NCI-H748 treated with DMSO at 0.1 percent for 48 hours (cell line): ENCODE measurements around the gene FST.

Experiments used
- DNase-seq: peaks from one replicate; lab custom pipeline; 2025; lab: John Stamatoyannopoulos, UW

Gene FST

DNA sequence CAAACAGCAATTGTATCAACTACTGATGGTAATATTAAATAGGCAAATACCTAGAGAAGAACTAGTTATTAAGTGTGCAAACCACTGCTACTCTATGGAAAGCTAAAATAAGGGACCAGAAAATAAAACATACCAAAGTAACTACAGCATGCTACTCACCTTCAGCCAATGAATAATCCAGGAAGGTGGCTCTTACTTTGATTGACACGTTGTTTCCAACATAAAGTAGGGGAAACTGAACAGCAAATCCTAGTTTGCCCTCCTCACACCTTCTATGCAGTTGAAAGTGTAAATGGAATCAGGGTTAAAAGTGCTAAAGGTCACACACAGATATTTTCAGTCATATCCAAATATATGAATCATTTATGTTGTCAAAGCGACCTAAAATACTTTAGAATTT is 5.1 kb upstream of the FST start:
- no peak for DNase-seq

DNA sequence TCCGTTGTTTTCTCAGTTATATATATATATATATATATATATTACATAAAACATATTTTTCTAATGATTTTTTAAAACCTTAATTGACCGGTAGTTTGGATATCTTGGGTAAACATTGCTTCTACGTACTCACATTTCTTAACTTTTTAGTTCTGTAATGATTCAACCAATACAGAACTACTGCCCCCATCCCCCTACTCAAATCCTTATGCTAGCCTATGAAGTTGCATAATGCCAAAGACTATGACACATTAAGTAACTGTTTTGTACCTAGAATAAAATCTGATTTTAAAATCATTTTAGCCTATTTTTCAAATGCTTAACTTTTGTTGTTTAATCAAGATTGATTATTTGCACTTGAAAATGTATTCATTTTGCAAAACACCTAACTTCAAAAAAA is 4.4 kb upstream of the FST start:
- DNase-seq, result no peak

DNA sequence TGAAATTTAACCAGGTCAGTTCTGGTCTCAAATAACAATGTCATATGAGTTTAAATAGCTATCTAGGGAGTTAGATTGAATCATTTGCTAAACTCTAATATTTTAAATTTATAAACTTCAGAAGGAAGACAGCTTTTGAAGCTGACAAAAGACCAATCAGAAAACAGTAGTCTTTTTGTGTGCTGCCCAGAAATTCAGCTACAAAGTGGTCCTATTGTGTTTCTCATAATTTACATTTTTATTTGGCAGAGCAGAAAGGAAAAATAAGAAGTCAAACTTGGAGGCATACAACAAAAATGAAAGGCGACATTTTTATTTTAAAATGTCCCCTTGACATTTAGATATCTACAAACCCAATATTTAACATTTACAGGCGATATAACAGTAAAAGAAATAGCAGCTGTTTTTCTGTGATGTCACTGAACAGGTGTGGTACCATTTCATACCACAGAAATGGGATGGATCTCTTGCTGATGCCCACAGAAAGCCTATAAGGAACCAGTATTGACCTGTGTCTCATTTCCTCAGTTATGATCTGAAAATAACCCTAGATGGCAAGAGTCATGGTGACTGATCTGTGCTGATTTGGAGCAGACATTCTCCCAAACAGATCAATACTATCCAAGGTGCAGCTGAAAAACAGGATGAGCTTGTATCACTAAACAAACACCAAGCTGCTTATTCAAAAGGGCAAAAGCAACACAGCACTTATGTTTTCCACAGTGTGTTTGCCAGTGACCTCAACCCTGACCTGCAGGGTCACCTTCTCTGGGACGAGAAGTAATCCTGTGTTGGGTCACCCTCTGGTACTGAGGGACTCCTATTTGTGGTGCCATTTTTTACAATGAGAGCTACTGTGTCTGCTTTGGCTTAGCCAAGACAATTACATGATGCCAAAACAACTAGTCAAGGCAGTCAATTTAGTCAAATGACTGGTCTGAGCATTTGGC is 3.6 kb upstream of the FST start:
- DNase-seq, result no peak

DNA sequence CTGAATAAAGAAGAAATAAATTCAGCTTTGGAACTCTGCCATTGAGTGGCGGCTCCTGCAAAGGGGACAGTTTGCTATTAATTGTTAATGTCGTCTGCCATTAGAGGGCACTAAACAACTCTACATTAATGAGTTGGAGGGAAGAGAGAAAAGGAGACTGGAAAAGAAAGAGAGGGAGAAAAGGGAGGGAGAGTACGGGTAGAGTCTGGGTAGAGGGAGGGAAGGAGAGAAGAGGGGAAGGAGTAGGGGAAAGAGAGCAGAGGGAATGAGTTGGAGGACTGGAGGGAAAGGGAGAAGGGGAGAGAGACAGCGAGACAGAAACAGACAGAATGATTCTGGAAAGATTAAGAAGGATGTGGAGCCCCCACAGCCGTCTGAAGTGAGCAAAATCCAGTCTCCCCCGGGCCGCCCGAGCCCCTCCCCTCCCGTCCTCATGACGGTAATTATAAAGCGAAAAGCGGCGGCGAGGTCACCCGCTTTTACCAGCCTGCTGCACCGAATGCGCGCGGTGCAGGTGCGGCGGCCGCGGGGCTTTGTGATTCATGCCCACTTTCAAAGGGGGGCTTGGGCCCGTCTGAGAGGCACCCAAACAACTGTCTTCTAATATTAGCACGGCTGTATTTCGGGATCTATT is 1.9 kb upstream of the FST start:
- DNase-seq, result peak; percentile 85

DNA sequence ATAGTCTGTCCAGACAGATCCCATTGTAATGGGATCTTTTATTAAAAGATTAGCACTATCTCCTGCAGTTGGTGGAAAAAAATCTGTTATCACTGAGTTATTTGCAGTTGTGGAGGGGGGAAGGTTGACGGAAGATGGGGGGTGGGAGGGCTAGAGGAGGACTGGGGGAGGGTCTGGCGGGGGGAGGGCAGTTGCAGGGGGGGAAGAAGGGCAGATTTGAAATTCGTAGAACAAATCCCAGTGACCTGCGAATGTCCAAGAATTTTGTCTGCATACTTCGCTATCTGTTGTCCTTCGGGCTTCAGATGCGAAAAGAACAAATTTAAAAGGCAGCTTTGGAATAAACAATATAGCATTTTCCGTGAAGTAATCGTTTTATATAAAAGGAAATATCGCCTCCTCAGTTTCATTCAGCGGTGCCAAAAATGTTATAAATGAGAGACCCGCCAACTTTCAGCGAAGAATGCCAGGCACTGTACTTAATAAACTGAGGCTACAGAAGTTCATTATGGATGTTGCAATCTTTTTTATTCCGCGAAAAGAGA is 1.3 kb upstream of the FST start:
- no peak for DNase-seq

DNA sequence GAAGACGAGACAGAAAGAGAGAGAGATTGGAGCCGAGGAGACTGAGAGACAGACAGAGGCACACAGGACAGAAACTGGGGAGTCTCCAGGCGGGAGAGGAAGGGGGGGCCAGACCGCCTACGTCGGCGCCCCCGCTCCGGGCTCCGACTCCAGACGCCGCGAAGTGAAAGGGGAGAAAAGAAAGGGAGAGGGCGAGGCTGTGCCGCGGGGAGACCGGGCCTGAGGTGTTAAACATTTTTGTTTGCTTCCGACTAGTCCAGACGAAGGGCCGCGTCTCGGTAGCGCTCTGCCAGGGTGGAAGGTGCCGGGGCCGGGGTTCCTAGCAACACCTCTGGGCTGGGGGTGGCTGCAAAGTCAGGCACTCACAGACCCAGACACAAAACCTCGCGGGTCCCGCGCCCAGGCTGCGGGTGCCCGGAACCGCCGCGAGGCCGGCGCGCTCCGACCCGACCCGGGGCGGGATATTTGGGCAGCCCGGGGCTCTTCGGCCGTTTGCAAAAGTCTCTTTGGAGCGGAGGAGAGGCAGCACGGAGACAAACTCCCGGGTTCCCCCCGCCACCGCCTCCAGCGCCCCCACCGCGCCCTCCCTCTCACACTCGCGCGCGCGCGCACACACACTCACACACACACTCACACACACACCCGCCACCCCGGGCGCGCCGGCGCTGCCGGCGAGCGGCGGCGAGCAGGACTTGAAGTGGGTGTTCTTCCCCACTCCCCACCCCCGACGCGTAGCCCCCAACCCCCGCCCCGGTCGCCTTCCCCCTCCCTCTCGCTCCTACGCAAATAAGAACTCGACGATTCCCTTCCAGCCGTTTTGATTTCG is 626 bp upstream of the FST start:
- peak; percentile 51 for DNase-seq

DNA sequence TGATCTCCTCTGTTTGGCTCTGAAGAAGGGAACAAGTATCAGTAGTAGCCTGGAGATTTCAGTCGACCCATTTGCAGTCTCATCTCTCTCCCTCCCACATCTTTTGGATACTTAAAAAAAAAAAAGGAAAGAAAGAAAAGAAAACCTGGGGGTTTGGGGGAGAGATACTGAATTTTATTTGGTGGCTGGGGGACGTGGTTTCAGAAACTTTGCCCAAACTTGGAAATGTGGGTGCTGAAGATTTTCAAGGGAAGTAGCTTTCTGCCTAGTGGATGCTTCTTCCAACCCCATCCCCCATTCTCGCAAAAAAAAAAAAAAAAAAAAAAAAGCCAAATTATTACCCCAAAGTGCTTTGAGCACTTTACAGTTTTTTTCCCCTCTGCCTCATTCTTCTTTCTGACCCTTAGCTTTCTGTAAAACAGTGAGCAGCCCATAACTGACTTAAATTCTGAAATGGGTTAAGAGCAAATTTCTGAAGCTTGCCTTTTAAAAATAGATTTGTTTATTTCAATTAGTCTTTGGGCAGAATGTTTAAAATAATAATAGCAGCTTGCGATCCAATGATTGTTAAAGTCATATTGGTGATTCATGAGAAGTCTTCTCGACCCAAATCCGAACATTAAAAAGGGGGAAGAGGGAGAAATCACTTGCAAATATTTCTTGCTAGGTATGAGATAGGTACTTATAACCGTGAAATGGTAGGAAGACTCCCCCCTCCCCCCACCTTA is 894 bp downstream of the FST start:
- no peak for DNase-seq

DNA sequence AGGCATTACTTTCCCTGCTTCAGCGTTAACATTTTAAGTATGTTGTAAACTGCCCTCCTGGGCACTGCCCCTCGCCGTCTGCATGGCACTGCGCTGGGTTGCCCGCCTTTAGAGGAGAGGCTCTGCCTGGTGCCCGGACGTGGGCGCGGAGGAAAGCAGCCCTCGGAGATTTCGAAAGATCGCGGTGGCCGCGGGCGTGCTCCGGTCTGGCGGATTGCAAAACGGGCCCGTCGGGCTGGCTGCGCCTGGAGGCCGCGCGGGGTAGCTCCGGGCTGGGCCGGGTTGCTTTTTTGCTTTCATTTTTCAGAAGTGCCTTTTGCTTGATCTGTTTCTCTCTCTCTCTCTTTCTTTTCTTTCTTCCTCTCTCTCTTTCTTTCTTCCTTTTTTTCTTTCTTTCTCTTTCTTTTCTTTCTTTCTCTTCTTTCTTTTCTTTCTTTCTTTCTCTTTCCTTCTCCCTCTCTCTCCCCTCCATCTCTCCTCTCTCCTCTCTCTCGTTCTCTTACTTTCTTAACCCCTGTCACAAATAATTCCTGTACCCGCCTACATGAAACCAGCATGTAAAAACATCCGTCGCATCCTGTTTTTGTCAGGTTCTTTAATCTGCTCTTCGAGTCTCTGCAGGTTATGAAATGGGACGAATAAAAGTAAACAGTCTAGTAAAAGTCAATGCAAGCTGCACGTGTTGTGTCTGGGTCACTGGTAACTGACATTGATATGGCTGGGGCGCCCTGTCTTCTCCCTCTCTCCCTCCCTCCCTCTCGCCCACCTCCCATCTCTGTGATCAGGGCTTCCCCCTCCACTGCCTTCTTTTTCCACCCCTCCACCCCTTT is 1.7 kb downstream of the FST start:
- peak; percentile 28 for DNase-seq

DNA sequence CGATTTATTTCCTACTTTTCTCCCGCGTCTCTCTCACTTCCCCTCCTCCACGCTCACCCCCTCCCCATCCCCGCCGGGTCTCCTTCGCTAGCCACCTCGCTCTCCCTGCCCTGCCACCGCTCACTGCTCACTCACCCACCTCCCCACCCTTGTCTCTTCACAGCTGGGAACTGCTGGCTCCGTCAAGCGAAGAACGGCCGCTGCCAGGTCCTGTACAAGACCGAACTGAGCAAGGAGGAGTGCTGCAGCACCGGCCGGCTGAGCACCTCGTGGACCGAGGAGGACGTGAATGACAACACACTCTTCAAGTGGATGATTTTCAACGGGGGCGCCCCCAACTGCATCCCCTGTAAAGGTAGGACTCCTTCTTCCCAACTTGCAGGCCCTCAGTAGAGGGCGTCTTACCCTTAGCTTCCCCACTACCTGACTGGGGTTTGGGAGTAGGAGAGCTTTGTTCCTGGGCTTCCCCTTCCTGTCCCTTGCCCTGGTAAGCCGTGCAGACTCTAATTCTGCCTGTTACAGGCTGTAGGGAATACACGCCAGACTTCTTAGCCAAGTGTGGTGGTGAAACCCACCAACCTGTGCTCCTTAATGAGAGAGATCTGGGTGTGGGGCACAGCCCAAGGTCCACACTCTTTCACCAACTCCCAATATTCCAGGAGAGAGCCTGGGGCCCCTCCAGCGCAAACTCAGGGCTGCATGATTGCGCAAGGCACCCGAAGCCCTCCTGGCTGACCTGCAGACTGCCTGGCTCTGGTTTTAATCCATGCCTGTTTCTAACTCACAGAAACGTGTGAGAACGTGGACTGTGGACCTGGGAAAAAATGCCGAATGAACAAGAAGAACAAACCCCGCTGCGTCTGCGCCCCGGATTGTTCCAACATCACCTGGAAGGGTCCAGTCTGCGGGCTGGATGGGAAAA is 2.5 kb downstream of the FST start:
- no peak for DNase-seq

DNA sequence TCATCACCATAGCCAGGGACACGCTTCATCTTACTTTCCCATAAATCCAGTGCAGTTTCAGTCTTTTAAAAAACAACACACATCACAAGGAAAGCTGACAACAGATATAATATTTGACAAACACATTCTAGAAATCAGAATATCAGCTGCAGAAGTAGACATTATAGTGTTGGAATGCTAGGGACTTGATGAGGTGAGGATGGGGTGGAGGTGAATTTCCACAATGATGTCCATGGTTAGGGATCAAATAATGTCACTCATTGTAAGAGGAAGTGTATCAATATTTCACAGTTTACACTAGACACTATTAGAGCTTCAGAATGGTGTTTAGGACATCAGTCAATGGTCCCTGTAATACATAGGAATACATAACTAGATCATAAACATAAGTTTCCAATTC is 7.0 kb downstream of the FST start:
- DNase-seq, result no peak

DNA sequence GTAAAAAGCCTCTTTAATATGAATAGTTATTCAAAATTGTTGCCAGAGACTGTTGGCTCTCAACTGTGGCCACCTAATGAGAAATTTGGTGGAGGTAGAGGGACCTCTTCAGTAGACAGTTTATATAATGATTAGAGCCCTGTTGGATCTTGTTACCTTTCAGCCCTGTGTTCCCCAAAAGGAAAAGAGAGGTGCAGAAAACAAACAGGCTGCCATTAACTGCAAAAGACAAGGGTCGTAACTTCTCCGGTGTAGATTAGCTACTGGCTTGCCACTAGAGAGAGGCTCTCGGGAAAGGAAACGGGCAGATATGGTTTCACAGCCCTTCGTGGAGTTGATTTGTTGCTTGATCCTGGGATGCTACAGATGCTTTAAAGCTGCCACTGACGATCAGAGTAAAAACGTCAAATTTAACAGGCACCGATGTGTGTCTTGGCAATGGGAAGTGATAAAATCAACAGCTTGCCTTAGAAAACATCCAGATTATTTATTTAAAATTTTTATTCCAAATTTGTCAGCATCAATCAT is 7.8 kb downstream of the FST start:
- DNase-seq, result no peak

DNA sequence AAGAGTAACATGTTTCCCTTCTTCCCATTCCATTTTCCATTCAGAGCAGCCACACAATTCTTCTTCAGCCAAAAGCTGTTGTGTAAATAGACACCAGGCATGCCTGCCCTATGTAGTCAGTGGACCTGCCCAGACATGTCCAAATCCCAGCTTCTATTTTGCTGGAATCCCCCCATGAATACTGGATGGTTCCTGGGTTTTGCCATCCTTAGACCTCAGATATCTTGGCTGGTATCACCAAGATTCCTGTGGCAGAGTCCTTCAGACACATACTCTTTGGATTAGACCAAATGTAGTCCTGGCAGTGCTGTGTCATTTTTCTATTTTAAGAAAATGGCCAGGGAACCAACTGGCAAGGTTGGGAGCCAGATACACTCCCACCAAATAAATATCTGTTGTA is 10.3 kb downstream of the FST start:
- peak; percentile 15 for DNase-seq

DNA sequence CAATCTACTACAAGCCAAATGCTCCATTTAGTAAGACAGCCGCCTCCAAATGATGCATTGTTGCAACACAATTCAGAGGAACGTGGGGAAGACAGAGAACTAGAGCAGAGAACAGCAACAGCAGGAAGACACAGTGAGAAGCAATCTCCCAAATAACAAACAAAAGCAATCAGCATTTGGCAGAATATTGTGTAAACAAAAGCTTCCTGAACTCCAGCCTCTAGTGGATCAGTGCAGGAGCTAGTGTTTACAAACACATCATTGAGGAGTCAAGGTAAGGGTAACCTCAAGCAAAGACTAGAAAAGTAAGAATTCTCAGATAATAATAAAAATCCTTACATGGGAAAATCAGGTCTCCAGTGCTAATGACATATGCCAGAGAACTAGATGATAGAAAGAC is 20.6 kb downstream of the FST start:
- DNase-seq, result no peak

DNA sequence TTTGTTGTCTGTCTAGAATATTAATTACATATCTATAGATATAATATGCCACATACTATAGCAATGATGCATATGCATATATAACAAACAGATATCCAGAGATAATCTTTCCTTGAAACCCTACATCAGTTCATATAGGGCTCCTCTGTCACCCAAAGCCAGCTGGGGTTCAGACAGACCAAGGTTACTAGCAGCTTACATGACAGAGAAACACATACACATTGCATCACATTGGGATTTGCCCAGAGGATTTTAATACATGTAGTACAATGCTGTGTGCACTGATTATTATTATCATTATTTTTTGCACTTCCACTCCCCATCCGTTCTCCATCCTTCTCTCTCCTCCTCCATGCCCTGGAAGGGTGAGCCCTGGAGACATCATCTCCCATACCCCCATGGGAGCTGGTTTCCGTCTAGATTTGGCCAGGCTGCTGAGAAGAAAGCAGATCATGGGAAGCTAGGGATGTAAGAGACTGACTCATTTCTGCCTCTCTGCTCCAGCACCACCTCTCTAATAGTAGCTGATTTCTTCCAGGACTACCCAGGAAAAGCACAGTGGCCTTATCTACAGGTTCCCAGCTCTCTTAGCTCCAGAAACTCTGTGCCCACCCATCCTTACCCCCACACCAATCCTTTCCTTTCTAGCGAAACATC is 23.3 kb downstream of the FST start:
- DNase-seq, result no peak

DNA sequence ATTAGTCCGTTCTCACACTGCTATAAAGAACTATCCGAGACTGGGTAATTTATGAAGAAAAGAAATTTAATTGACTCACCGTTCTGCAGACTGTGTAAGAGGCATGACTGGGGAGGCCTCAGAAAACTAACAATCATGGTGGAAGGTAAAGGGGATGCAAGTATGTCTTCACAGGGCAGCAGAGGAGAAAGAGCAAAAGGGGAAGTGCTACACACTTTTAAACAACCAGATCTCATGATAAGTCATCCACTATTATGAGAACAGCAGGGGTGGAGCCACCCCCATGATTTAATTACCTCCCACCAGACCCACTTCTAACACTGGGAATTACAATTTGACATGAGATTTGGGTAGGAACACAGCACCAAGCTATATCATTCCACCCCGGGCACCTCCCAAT is 26.6 kb downstream of the FST start:
- DNase-seq, result no peak

DNA sequence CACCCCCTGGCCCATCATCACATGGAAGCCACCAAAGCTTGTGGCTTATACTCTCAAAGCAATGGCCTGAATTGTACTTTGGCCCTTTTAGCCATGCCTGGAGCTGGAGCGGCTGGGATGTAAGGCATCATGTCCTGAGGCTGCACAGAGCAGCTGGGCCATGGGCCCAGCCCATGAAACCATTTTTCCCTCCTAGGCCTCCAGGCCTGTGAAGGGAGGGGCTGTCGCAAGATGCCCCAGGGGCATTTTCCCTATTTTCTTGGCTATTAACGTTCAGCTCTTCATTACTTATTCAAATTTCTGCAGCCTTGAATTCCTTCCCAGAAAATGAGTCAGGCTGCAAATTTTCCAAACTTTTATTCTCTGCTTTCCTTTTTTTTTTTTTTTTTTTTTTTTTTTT is 27.7 kb downstream of the FST start:
- DNase-seq, result no peak

DNA sequence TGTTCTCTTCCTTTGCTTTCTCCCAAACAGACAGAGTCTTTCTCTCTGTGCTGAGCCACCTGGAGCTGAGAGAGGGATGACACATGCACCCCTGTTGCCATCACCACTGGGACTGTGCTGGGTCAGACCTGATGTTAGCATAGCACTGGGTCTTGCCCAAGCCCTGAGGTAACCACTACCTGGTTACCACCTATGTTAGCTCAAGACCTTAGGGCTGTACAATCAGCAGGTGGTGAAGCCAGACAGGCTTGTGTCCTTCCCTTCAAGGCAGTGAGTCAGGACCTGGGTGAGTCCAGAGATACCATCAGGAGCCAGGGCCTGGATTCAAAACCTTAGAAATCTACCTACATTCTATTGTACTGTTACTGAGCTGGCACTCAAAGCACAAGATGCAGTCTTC is 32.1 kb downstream of the FST start:
- DNase-seq, result no peak

DNA sequence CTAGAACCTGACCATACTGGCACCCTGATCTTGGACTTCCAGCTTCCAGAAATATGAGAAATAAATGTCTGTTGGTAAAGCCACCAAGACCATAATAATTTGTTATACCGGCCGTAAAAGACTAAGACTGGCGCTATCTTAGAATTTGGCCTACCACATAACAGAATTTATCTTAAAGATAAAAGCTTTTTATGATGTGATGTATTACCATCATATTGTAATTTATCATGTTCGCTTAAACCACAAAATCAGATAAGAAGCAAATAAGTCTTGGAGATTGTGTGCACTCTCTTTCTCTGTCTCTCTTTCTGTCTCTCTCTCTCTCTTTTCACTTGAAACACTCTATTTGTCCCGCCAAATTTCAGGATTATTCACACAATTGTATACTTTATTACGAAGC is 35.6 kb downstream of the FST start:
- no peak for DNase-seq

DNA sequence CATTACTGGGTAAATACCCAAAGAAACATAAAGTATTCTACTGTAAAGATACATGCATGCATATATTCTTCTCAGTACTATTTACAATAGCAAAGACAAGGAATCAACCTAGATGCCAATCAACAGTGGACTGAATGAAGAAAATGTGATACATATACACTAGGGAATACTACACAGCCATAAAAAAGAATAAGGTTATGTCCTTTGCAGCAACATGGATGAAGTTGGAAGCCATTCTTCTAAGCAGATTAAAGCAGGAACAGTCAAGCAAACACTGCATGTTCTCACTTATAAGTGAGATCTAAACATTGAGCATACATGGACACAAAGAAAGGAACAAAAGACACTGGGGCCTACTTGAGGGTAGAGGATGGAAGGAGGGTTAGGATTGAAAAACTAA is 40.4 kb downstream of the FST start:
- DNase-seq, result no peak
